Epithelial cell of proximal tubule (primary cell): ENCODE data around the gene MOCS2. TPM values are rescaled to one million over a fixed set of nuclear protein-coding genes. Genes with fewer than 3 reads are reported as not detected.
A peak's percentile ranks its signal among the peaks of the same experiment; 100 is the strongest.

ENCODE experiments used
- DNase-seq: peaks from one replicate; pipeline ENCODE4 v3.0.0-alpha.2; 2011; ENCODE audit warnings: low read depth
- H3K4me3 ChIP-seq: 2 replicates; pipeline ENCODE4 v1.5.1; 2011; ENCODE audit warnings: low read depth, mild to moderate bottlenecking, low read length
- total RNA-seq: library from RNA; depleted of rRNA; stranded (reverse); fragments of >200 nt; gene quantifications from 2 replicates; pipeline ENCODE4 v1.2.3, GENCODE V29; 2015
- TF ChIP-seq, protein P1 (sequence below): conservative IDR thresholded peaks from 2 replicates; pipeline ENCODE4 v1.5.1; 2012; ENCODE audit warnings: low read depth, mild to moderate bottlenecking, low read length

The MOCS2 gene
- total RNA-seq, 1 donor from 2014 or later: 39.8 TPM

DNA sequence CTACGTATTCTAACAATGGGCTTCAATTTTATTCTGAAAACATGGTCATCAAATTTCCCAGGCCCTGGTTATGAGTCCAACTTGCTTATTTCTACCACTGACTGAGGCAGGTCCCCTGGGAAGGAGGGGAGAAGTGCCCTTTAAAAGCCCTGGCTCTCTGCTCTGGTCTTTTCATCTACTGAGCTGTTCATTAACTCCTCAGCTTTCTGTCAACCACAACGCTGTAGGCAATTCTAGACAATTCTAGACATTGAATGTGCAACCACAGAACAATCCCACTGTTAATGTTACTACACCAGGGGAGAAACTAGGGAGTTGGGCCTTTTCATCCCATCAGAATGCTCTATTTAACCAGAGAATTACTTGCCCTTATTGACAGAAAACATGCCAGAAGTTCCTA lies 10.0 kb downstream of the MOCS2 start:
- TF ChIP-seq, protein P1, sequence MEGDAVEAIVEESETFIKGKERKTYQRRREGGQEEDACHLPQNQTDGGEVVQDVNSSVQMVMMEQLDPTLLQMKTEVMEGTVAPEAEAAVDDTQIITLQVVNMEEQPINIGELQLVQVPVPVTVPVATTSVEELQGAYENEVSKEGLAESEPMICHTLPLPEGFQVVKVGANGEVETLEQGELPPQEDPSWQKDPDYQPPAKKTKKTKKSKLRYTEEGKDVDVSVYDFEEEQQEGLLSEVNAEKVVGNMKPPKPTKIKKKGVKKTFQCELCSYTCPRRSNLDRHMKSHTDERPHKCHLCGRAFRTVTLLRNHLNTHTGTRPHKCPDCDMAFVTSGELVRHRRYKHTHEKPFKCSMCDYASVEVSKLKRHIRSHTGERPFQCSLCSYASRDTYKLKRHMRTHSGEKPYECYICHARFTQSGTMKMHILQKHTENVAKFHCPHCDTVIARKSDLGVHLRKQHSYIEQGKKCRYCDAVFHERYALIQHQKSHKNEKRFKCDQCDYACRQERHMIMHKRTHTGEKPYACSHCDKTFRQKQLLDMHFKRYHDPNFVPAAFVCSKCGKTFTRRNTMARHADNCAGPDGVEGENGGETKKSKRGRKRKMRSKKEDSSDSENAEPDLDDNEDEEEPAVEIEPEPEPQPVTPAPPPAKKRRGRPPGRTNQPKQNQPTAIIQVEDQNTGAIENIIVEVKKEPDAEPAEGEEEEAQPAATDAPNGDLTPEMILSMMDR: no peak
- DNase-seq: no peak
- no peak overlapping the region for H3K4me3 ChIP-seq

DNA sequence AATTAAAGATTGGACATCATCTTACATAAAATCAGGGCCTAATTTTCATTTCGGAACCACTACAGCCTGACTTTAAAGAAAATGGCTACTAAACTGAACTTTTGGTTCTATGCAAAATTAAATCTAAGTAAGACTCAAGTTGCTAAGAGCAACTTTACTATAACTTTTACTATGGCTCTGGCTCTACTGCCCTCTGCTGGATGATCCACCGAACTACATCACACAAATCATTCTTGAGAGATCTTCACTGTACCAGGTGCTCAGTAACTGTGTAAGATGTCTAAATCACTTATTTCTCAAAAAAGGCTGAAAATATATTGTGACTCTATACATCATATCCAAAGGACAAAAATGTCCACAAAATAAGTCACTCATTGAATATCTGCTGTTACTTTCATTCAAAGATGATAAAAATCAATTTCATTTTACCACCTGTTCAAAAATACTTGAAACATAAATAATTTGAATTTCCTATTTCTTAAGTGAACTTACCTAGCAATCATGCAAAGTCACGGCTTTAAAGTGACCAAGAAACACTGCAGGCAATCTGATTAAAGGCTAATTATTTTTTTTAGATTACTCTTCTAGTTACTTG lies 13.5 kb downstream of the MOCS2 start:
- no peak for DNase-seq
- TF ChIP-seq, protein P1: peak; percentile 89
- H3K4me3 ChIP-seq: no peak overlapping the region

DNA sequence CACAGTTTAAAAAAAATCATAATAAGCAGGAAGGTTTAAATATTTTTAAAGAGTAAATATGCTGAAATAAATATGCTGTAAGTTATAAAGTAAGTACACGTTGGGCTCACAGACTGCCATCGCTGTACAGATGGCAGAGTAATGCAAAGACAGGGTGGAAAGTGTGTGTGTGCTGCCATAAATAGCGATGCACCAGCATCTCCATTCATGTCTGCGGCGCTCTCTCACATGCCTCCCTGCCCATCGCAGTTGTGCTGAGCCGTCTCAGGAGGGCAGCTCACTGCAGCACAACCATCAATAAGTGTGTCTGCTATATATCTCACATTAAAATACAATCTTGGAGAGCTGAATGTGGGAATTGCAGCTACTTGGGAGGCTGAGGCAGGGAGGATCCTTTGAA lies 14.3 kb downstream of the MOCS2 start:
- DNase-seq: no peak
- TF ChIP-seq, protein P1: no peak
- no peak overlapping the region for H3K4me3 ChIP-seq

DNA sequence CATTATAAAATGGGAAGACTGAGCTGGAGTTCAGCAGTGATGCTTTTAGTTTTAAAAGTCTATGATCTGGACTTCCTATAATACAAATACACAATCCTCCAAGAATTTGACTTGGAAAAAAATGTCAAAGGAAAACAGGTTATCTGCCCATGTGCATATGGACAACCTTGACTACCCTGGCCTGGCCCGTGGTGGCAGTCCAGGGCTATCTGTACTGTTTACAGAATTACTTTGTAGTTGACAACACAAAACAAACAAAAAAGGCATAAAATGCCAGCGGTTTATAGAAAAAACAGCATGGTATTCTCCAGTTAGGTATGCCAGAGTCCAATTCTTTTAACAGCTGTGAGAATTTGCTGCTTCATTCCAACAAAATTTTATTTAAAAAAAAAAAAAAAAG lies 17.3 kb downstream of the MOCS2 start:
- no peak overlapping the region for H3K4me3 ChIP-seq
- TF ChIP-seq, protein P1: no peak
- DNase-seq: no peak

DNA sequence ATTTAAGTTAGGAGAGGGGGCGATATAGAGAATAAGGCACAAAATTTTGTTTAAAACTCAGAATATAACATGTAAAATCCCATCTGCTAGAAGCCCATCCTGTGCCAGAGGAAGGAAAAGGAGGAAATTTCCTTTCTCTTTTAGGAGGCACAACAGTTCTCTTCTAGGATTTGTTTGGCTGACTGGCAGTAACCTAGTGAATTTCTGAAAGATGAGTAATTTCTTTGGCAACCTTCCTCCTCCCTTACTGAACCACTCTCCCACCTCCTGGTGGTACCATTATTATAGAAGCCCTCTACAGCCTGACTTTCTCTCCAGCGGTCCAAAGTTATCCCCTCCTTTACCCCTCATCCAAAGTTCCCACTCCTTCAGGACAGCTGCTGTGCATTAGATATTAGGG lies 18.3 kb downstream of the MOCS2 start:
- DNase-seq: no peak
- TF ChIP-seq, protein P1: peak; percentile 23
- no peak overlapping the region for H3K4me3 ChIP-seq

DNA sequence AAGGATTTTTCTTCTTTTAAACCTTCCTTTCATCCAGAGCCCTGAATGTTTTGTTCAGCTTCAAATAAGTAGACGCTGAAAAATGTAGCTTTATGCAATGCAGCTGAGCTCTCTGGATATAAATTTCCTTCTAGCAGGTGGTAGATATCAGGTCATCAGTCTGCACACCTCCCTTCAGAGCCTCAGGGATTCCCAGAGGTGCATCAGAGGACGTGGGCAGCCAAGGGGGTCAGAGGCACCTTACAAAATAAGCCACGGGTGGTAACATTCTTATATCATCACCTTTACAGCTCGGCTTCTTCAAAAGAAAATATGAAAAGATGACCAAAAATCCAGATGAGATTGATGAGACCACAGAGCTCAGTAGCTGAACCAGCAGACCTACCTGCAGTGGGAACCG lies 19.3 kb downstream of the MOCS2 start:
- DNase-seq: no peak
- TF ChIP-seq, protein P1: no peak
- H3K4me3 ChIP-seq: no peak overlapping the region

DNA sequence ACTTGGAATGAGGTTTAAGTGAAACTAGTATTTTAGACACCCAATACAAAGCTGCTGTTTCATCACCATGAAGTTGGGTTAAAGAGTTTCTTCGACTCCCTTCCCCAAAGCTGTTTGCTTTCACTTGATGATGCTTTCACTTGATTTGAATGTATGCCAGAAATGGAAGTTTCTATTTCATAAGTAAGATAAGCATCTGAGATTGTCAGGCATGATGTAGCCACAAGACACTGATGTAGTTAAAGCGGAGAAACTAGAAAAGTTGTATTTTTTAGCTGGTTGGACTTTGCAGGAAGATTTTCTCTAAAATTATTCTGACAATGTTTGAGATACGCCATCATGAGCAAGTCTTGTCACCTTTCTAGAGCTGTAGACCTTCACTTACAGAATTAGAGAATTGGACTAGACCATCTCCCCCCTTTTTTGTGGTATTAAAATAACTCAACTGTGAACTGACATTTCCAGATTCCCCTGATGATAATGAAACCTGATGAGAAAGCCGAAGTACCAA lies 20.0 kb downstream of the MOCS2 start:
- TF ChIP-seq, protein P1: no peak
- no peak overlapping the region for H3K4me3 ChIP-seq
- DNase-seq: no peak
